Endodermal cell (in vitro differentiated cells): ENCODE results near the gene ALDH9A1. TPM values are rescaled to one million over a fixed set of nuclear protein-coding genes. Genes with fewer than 3 reads are reported as not detected.
"Not testable (repeated sequence)": the region's sequence is repeated elsewhere in the genome, so short reads cannot be mapped to it uniquely, and the experiment has no call there.

ENCODE experiments used
- DNase-seq: peaks from one replicate; pipeline ENCODE4 v3.0.0-alpha.2; 2017
- H3K27ac ChIP-seq: 2 replicates; pipeline ENCODE4 v1.5.1; 2013; ENCODE audit warnings: mild to moderate bottlenecking, low read depth, low read length, moderate library complexity
- H3K27me3 ChIP-seq: 2 replicates; pipeline ENCODE4 v1.6.1; 2013; ENCODE audit warnings: mild to moderate bottlenecking, low read length, moderate library complexity; ENCODE audit not compliant: insufficient read depth, control insufficient read depth, poor library complexity, severe bottlenecking
- H3K36me3 ChIP-seq: 2 replicates; pipeline ENCODE4 v1.7.0; 2013; ENCODE audit warnings: mild to moderate bottlenecking, low read length, moderate library complexity; ENCODE audit not compliant: control insufficient read depth, insufficient read depth
- H3K4me1 ChIP-seq: one replicate; pipeline ENCODE4 v1.7.0; 2013; ENCODE audit warnings: low read length; ENCODE audit not compliant: control insufficient read depth, insufficient read depth
- H3K4me3 ChIP-seq: 2 replicates; pipeline ENCODE4 v1.5.1; 2013; ENCODE audit warnings: mild to moderate bottlenecking, low read length, moderate library complexity
- H3K9ac ChIP-seq: 2 replicates; pipeline ENCODE4 v1.6.1; 2013; ENCODE audit warnings: mild to moderate bottlenecking, low read length, moderate library complexity; ENCODE audit not compliant: poor library complexity, severe bottlenecking; ENCODE audit errors: extremely low read depth
- H3K9me3 ChIP-seq: 2 replicates; pipeline ENCODE4 v1.6.1; 2013; ENCODE audit warnings: mild to moderate bottlenecking, low read length, moderate library complexity; ENCODE audit not compliant: control insufficient read depth
- H3K27ac Mint-ChIP-seq: 2 replicates; pipeline ENCODE4 v1.8.0; 2020; ENCODE audit warnings: mixed read lengths
- H3K27me3 Mint-ChIP-seq: 2 replicates; pipeline ENCODE4 v1.8.0; 2021; ENCODE audit warnings: mild to moderate bottlenecking, mixed read lengths; ENCODE audit not compliant: insufficient read depth
- H3K36me3 Mint-ChIP-seq: 2 replicates; pipeline ENCODE4 v1.8.0; 2020; ENCODE audit warnings: low read depth, mixed read lengths
- H3K4me1 Mint-ChIP-seq: 2 replicates; pipeline ENCODE4 v1.8.0; 2020; ENCODE audit warnings: mixed read lengths
- H3K4me3 Mint-ChIP-seq: 2 replicates; pipeline ENCODE4 v1.8.0; 2020; ENCODE audit warnings: mild to moderate bottlenecking, moderate library complexity, mixed read lengths
- H3K9me3 Mint-ChIP-seq: 2 replicates; pipeline ENCODE4 v1.8.0; 2020; ENCODE audit warnings: mild to moderate bottlenecking, mixed read lengths
- CTCF ChIP-seq: fragments of 200-600 bp; sonication (generic); conservative IDR thresholded peaks from 2 replicates; pipeline ENCODE4 v1.5.0; 2021; ENCODE audit warnings: antibody characterized with exemption, mild to moderate bottlenecking
- WGBS, 2 experiments: methylation state at CpG; one replicate each; pipeline versions ENCODE4 v1.1.5 to v1.1.7; 2013; ENCODE audit warnings: missing lambda C conversion rate in 2 of 2, mixed read lengths in 1 of 2; ENCODE audit not compliant: insufficient coverage in 1 of 2, insufficient read length in 1 of 2; 5-methylcytosine and 5-hydroxymethylcytosine counted together
- total RNA-seq, 2 donors: library from RNA; stranded (reverse); fragmentation: NEBNext Ultra II Directional in 1 of 2; extraction: Animal tissue kit (Norgen Biotek cat#: 25700) in 1 of 2; gene quantifications; 2 replicates in 1 of 2; 3 replicates in 1 of 2; pipeline ENCODE4 v1.2.1, GENCODE V29; 2021

The ALDH9A1 gene
- total RNA-seq, 2 donors from 2014 or later: 47.6 to 52.2 TPM

GRCh38 chr1:165717918-165718515 is 19.7 kb upstream of the ALDH9A1 start:
- no peaks in the 10 kb centered on the region for H3K36me3 ChIP-seq
- no peaks in the 10 kb centered on the region for H3K27me3 ChIP-seq
- peak; percentile 93 for TF ChIP-seq CTCF
- H3K9me3 ChIP-seq: no peaks in the 10 kb centered on the region
- WGBS, 2 experiments: 30 to 39% methylated on average over 2 to 4 of the region's 4 CpGs
- H3K4me3 ChIP-seq: no peak overlapping the region
- Mint-ChIP-seq H3K27me3 (no peaks in the 10 kb centered on the region), H3K9me3 (peaks cover 5% of the 10 kb centered on the region), H3K36me3 (no peaks in the 10 kb centered on the region), H3K27ac (peak overlapping the region; percentile 48), H3K4me1 (peaks cover 16% of the 10 kb centered on the region), H3K4me3 (no peak overlapping the region)
- no peak overlapping the region for H3K27ac ChIP-seq
- DNase-seq: peak; percentile 86
- no peak overlapping the region for H3K9ac ChIP-seq
- peaks cover 3% of the 10 kb centered on the region for H3K4me1 ChIP-seq

- H3K27me3 ChIP-seq, H3K4me3 Mint-ChIP-seq, DNase-seq, H3K27ac Mint-ChIP-seq, H3K9ac ChIP-seq, H3K4me3 ChIP-seq, H3K9me3 ChIP-seq, H3K27me3 Mint-ChIP-seq, H3K9me3 Mint-ChIP-seq, H3K27ac ChIP-seq, H3K36me3 ChIP-seq, H3K4me1 ChIP-seq, H3K36me3 Mint-ChIP-seq: not testable (repeated sequence)
- 93 to 96% methylated on average over 3 to 7 of the region's 8 CpGs for WGBS, 2 experiments
- peaks cover 16% of the 10 kb centered on the region for H3K4me1 Mint-ChIP-seq
These were observed 18.1 kb upstream of the ALDH9A1 start for GRCh38 chr1:165716265-165717051.

GRCh38 chr1:165712764-165713163 is 14.4 kb upstream of the ALDH9A1 start:
- peaks cover 13% of the 10 kb centered on the region for H3K4me1 Mint-ChIP-seq
- Histone ChIP-seq H3K27ac (no peak overlapping the region), H3K4me1 (peaks cover 3% of the 10 kb centered on the region), H3K36me3 (no peaks in the 10 kb centered on the region), H3K9me3 (no peaks in the 10 kb centered on the region), H3K4me3 (no peak overlapping the region), H3K27me3 (no peaks in the 10 kb centered on the region), H3K9ac (no peak overlapping the region)
- 97% methylated on average over 3 of the region's 5 CpGs; no CpG with 5 or more reads in 1 of the 2 experiments for WGBS, 2 experiments
- no peak overlapping the region for H3K4me3 Mint-ChIP-seq
- no peak overlapping the region for H3K27ac Mint-ChIP-seq
- TF ChIP-seq CTCF: no peak
- no peaks in the 10 kb centered on the region for H3K27me3 Mint-ChIP-seq
- peaks cover 6% of the 10 kb centered on the region for H3K9me3 Mint-ChIP-seq
- no peaks in the 10 kb centered on the region for H3K36me3 Mint-ChIP-seq
- DNase-seq: no peak
